Coronary artery (tissue), 2 donors: ENCODE data around the gene IQSEC3.
A peak's percentile ranks its signal among the peaks of the same experiment; 100 is the strongest.

Source experiments
- DNase-seq: peaks from one replicate; pipeline ENCODE4 v3.0.0-alpha.2; 2017; ENCODE audit warnings: low spot score
- H3K27ac ChIP-seq, 2 donors: fragments of 200-600 bp; sonication (generic); one replicate each; pipeline ENCODE4 v1.5.1; 2016 to 2019
- H3K4me3 ChIP-seq: fragments of 200-600 bp; sonication (generic); 2 replicates; pipeline ENCODE4 v1.5.1; 2016; ENCODE audit warnings: mild to moderate bottlenecking, moderate library complexity
- TF ChIP-seq, protein P1 (sequence below): fragments of 200-600 bp; sonication (generic); IDR thresholded peaks from one replicate; pipeline ENCODE4 v1.5.1; 2019; ENCODE audit warnings: antibody characterized with exemption

The IQSEC3 gene

DNA sequence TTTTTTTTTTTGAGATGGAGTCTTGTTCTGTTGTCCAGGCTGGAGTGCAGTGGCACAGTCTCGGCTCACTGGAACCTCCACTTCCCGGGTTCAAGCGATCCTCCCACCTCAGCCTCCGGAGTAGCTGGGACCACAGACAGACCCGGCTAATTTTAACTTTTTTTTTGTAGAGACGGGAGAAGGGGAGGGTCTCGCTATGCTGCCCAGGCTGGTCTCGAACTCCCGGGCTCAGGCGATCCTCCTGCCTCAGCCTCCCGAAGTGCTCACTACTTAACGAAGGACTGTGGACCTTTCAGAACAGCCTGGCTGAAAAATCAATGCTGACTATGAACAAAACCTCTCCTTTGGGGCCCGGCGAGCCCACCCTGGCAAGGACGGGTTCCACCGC, 136.5 kb downstream of the IQSEC3 start:
- TF ChIP-seq, protein P1, sequence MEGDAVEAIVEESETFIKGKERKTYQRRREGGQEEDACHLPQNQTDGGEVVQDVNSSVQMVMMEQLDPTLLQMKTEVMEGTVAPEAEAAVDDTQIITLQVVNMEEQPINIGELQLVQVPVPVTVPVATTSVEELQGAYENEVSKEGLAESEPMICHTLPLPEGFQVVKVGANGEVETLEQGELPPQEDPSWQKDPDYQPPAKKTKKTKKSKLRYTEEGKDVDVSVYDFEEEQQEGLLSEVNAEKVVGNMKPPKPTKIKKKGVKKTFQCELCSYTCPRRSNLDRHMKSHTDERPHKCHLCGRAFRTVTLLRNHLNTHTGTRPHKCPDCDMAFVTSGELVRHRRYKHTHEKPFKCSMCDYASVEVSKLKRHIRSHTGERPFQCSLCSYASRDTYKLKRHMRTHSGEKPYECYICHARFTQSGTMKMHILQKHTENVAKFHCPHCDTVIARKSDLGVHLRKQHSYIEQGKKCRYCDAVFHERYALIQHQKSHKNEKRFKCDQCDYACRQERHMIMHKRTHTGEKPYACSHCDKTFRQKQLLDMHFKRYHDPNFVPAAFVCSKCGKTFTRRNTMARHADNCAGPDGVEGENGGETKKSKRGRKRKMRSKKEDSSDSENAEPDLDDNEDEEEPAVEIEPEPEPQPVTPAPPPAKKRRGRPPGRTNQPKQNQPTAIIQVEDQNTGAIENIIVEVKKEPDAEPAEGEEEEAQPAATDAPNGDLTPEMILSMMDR: no peak
- no peak for DNase-seq
- Histone ChIP-seq H3K27ac (no peak overlapping the region), H3K4me3 (peak overlapping the region; percentile 73)

DNA sequence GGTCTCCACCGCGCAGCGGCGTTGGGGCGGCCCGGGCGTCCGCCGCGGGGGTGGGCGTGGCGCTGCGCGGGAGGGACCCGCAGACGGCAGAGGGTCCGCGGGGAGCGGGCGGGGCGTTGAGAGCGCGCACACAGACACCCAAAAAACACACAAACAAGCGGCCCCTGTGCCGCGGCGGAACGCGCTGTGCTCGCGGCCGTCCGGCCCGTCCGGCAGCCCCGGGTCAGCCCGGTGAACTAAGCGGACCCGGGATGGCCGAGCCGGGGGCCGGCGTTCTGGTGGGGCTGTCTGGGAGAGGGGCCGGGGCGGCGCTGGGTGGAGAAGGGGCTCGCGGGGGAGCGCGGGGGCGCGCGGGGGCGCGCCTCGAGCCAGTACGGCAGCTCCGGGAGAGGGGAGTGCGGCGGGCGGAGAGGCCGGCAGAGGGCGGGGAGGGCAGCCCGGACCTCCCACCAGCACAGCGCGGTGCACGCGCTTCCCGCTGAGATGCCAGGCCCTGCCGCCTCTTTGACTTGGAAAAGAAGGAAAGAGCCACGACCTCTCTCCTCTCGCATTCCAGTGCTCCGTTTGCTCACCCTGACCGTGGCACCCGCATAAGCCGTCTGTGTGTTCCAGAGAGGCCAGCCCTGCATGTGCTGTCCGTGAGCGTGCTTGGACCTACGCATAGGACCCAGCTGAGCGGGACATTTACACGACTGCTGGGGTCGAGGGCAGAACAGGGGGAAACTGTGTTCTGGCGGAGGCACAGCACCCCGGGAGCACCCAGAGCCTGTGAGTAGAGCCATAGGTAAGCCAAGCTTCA, 137.1 kb downstream of the IQSEC3 start:
- DNase-seq: no peak
- no peak overlapping the region for H3K27ac ChIP-seq
- TF ChIP-seq, protein P1: no peak
- peak overlapping the region; percentile 73 for H3K4me3 ChIP-seq

DNA sequence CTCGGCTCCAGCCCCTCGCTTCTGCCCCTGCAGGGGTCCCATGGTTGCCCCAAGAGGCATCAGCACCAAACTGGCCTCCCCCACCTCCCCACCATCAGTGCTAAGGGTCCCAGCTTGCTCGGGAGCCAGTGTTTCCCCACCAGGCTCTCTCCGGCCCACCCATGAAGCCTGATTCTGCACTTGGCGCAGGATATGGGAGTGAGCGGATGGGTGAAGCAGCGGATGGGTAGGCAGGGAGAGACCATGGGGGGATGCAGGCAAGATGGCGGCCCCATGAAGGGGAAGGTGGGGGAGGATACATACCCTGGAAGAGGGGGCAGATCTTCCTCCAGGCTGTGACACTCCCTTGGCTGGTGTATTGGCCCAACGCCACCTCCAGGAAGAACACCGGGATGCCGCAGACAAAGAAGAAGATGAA, 137.7 kb downstream of the IQSEC3 start:
- TF ChIP-seq, protein P1: no peak
- Histone ChIP-seq H3K4me3 (peak overlapping the region; percentile 73), H3K27ac (no peak overlapping the region)
- no peak for DNase-seq

DNA sequence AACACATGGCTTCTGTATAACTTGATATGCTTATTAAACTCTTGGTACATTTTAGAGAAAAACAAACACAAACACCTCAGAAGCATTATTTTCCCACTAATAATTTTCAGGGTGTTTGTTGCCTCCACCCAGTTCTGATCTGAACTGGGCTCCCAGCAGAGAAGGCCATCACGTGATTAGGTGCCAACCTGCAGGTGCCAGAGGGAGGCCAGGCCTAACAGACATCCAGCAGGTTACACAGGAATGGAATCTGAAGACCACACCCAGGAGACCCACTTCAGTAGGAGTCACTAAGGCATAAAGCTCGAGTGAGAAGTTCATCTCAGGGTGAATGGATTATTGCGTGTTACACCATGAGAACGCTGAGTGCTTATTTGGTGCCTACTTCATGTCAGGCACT, 138.5 kb downstream of the IQSEC3 start:
- no peak overlapping the region for H3K27ac ChIP-seq
- no peak for DNase-seq
- no peak overlapping the region for H3K4me3 ChIP-seq
- TF ChIP-seq, protein P1: no peak

DNA sequence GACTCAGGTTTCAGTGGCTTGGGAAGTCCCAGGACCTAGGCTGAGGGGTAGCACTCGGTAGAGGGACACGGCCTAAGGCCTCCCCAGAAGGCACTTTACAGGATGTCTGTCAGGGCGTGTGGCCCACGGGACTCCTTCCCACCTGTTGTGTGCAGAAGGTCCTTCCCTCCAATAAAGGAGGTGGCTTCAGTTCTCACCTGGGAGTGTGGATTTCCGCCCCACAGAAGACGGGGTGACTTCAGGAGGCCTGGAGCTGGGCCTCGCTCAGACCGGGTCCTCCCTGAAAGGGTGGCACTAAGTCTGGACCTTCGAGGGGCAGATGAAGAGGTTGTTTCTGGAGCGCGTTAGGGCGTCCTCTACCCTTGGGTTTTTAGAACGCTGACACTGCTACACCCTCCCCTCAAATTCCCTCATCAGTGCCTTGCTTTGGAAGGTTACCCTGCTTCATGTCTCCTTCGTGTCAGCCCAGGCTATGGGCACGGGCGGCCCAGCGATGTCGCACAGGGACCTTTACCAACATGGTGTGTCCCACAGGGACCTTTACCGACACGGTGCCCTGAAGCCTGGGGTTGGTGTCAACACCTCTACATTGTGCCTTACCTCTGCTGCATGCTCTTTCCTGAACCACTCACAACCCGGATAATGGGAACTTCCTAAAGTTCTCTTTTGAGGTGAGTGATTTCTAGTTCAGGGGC, 140.3 kb downstream of the IQSEC3 start:
- TF ChIP-seq, protein P1: no peak
- Histone ChIP-seq H3K27ac (no peak overlapping the region), H3K4me3 (no peak overlapping the region)
- DNase-seq: no peak

DNA sequence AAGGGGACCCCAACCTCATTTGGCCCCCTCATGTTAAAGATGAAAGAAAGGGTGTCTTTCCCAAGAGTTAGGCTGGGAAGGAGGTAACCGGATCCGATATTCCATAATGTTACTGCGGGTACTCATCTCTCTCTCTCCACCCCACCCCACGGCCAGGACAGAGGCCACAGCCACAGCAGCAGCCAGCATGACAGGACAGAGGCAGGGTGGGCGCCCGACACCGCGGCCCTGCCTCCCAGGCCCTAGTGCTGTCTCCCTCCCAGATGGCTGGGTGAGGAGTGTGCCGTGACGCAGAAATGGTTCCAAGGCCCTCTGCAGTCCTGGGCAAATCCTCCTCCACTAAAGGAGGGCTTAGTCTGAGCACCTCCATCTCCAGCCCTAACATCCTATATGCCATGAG, 141.2 kb downstream of the IQSEC3 start:
- TF ChIP-seq, protein P1: no peak
- no peak for DNase-seq
- H3K4me3 ChIP-seq: no peak overlapping the region
- no peak overlapping the region for H3K27ac ChIP-seq

DNA sequence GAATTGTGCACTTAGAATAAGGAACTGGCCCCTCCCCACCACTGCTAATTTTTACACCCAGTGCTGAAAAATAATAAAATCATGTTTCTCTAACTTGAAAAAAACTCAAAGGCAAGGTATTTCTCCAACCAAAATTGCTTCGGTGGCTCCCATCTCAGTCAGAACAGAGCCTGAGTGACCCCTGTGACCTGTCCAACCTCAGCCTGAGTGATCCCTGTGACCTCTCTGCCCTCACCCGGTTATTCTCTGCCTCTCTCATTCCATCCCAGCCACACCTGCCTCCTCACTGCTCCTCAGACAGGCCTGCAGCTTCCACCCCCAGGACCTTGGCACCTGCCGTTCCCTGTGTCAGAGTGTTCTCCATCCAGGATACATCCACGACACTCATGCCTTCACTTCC, 142.2 kb downstream of the IQSEC3 start:
- TF ChIP-seq, protein P1: no peak
- DNase-seq: no peak
- H3K27ac ChIP-seq: no peak overlapping the region
- no peak overlapping the region for H3K4me3 ChIP-seq
